Stromal cell of bone marrow (primary cell): ENCODE measurements around the gene DTNBP1.

Experiments
- DNase-seq: peaks from one replicate; pipeline ENCODE4 v3.0.0-alpha.2; 2012; ENCODE audit warnings: low read depth

The DTNBP1 gene

GRCh38 chr6:15588971-15589634 lies 73.7 kb downstream of the DTNBP1 start:
- peak; percentile 78 for DNase-seq

GRCh38 chr6:15586503-15586902 lies 76.3 kb downstream of the DTNBP1 start:
- no peak for DNase-seq

- DNase-seq = no peak
These were observed 77.0 kb downstream of the DTNBP1 start for GRCh38 chr6:15585760-15586214.

GRCh38 chr6:15582499-15582898 lies 80.3 kb downstream of the DTNBP1 start:
- DNase-seq = no peak

GRCh38 chr6:15581751-15582150 lies 81.1 kb downstream of the DTNBP1 start:
- DNase-seq = no peak

GRCh38 chr6:15580326-15580725 lies 82.5 kb downstream of the DTNBP1 start:
- no peak for DNase-seq

- no peak for DNase-seq
These were observed 84.0 kb downstream of the DTNBP1 start for GRCh38 chr6:15578716-15579391.

- DNase-seq = no peak
These were observed 85.2 kb downstream of the DTNBP1 start for GRCh38 chr6:15577550-15578171.

- DNase-seq = no peak
These were observed 85.7 kb downstream of the DTNBP1 start for GRCh38 chr6:15577106-15577505.

GRCh38 chr6:15575357-15576033 lies 87.3 kb downstream of the DTNBP1 start:
- no peak for DNase-seq

GRCh38 chr6:15574486-15574885 lies 88.3 kb downstream of the DTNBP1 start:
- DNase-seq = no peak

GRCh38 chr6:15574023-15574422 lies 88.8 kb downstream of the DTNBP1 start:
- no peak for DNase-seq

GRCh38 chr6:15573384-15573783 lies 89.4 kb downstream of the DTNBP1 start:
- DNase-seq = no peak

GRCh38 chr6:15572296-15573016 lies 90.4 kb downstream of the DTNBP1 start:
- no peak for DNase-seq

GRCh38 chr6:15570171-15570570 lies 92.7 kb downstream of the DTNBP1 start:
- DNase-seq = no peak

- DNase-seq = no peak
These were observed 93.5 kb downstream of the DTNBP1 start for GRCh38 chr6:15569035-15569995.

GRCh38 chr6:15562977-15563376 lies 99.9 kb downstream of the DTNBP1 start:
- DNase-seq = no peak

- DNase-seq = peak; percentile 18
These were observed 101.2 kb downstream of the DTNBP1 start for GRCh38 chr6:15561447-15562199.

GRCh38 chr6:15560713-15561112 lies 102.1 kb downstream of the DTNBP1 start:
- no peak for DNase-seq

GRCh38 chr6:15557174-15557573 lies 105.7 kb downstream of the DTNBP1 start:
- DNase-seq = no peak
